Right renal cortex interstitium (tissue), 3 donors: ENCODE data around the gene AFG3L2. TPM values are rescaled to one million over a fixed set of nuclear protein-coding genes. Genes with fewer than 3 reads are reported as not detected.

Experiments
- DNase-seq, 3 donors: peaks; one replicate each; pipeline ENCODE4 v3.0.0-alpha.2; 2013; ENCODE audit warnings: low read depth in 3 of 3, low spot score in 2 of 3
- polyA plus RNA-seq, 3 donors: library from polyadenylated mRNA; unstranded; fragments of 120-200 nt; gene quantifications; one replicate each; pipeline ENCODE4 v1.2.1, GENCODE V29; 2013; ENCODE audit not compliant: insufficient read length in 3 of 3

AFG3L2 gene
- polyA plus RNA-seq, 3 donors, result 77.8 to 82.1 (median 80.8) TPM

DNA sequence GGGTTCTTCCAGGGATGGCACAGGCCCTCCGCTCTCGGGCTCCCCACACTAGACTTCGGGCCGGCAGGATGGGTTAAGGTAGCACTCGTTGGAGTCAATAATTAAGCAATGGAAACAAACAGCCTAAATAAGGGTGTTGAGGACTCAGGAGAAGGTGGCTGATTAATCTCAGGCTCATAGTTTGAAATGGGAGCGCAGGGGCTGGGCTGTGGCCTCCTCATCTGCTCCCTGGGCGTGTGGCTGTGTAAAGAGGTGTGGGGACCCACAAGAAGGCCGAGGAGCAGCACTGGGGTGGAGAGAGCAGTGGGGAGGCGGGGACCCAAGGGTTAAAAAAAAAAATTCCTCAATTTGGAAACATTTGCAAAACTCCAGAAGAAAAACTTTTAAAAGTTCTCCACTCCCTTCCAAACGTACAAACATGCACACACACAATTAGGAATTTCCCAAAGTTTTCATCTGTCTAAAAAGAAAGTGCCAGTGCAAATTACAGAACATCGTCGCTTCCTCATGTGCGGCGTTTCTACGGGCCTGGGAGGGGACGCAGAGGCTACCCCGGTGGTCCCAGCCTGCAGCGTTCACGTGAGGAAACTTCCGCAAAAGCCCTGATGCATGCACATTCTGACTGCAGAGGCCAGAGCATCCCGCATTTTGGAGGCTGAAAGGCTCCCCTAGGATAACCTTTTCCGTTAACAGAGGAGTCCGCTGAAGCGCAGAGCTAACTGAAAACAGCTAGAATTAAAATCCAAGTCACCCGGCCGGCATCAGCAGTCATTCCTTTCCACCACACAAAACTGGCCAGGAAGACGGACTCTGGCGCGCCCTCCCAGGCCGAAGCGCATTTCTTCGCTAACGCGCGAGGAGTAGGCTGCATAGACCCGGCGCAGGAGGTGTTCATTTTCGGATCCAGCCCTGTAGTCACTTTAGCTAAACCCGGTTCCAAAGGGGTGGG, 70.0 kb downstream of the AFG3L2 start:
- no peak for DNase-seq

DNA sequence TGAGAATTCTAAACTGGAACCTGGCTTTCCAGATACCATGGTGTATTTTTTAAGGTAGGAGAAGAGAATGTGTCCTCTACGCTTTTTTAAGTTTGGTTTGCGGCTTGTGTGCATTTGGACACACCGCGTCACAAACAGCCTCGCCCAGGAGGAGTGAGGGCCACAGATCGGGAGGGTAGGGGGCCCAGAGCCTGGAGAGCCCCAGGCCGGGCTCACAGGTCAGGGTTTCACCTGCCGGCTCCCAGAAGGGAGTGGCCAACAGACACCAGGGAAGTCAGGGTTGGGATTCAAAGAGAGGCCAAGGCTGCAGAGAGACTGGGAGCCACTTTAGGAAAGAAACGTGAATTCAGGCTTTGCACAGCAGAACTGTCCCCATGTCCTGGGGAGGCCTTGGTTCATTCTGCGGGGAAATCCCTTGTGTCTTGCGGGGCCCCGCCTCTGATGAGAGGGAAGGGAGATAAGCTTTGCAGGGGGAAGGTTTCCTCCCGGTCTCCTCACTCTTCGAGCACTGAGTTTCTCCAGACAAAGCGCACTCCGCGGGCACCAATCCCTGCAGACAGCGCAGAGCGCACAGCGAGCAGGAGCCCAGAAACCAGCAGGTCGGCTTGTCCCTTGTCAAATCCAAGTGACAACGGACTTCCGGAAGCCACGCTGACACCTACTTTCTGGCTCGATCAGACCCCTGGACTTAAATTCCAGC, 70.9 kb downstream of the AFG3L2 start:
- no peak for DNase-seq

DNA sequence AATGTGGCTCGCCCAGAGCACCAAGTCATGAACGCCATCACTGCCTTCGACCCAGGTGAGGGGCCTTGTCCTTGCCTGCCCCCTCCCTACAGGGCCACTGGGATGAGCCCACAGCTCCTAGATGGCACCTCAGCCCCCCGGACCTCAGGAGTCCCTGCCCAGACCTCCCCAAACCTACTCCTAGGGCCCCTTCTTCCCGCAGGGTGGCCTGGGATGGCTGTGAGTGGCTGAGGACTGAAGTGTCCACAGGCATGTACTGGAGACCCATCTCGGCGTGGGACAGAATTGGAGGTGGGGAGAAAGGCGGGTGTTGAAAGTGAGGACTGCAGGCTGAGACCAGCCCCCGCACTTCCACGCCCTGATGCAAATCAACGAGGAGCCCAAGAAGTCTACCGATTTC, 71.8 kb downstream of the AFG3L2 start:
- DNase-seq, result no peak

DNA sequence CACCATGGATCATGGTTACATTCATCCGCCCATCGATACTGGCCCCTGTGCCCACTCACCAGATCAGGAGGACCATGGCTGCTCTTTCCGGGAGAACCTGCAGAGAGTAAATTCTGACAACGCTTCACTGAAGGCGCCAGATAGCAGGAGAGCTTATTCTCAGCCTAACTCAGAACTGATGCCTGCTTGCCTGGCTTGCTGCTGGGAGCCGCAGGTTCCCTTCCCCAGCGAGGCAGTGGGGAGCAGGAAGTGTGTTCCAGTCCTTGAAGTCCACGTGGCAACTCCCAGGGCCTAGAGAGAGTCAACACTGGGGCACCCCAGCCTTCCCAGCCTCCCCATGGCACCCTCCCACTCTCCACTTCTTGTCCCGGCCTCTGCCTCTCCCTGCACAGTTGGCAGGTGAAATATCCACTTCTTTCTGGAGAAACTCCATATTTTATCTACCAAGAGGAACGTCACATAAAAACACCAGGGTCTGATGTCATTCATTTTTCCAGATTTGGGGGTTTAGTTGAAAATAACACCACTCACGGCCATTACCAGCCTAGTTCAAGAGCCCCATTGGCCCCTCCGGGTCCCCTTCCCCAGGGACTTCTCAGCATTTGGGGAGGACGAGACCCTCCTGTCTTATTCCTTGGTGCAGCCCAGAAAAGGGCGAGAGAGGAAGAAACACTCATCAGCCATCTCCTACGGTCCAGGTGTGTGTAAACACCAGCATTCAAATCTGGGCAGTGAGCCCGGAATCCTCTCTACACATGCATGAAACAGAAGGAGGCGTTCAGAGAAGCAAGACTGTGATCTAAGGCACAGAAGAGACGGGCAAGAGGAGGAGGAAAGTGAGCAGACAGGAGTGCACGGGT, 72.4 kb downstream of the AFG3L2 start:
- no peak for DNase-seq

DNA sequence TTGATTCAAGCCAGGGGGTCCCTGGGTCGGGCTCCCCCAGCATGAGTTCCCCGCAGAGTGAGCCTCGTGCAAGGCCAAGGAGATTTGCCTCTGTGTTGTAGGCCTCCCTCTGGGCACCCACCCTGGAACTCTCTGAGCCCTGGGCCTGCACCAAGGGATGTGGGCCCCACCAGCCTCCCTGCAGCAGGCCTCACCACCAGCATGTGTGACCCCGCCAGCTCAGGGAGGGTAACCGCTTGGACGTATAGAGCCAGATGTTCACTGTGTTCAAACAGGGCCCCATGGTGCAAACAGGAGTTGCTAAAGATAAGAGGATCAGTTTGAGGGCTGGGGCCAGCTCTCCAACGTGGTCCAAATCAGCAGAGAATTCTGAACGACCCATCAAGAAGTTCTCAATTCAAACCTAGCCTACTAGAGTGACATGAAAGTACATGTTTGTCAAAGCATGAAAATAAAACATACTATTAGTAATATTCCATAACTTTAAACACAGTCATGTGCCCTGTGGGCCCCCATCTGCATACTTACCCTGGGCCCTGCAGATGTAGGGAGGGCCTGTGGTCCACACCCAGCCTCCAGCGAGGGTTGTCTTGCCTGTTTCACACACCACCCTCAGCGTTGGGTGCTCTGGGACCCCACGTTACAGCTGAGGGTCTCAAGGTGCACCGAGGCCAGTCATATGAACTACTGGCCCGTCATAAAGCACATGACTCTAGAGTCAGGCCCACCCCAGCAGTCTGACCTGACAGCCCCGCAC, 74.5 kb downstream of the AFG3L2 start:
- no peak for DNase-seq

DNA sequence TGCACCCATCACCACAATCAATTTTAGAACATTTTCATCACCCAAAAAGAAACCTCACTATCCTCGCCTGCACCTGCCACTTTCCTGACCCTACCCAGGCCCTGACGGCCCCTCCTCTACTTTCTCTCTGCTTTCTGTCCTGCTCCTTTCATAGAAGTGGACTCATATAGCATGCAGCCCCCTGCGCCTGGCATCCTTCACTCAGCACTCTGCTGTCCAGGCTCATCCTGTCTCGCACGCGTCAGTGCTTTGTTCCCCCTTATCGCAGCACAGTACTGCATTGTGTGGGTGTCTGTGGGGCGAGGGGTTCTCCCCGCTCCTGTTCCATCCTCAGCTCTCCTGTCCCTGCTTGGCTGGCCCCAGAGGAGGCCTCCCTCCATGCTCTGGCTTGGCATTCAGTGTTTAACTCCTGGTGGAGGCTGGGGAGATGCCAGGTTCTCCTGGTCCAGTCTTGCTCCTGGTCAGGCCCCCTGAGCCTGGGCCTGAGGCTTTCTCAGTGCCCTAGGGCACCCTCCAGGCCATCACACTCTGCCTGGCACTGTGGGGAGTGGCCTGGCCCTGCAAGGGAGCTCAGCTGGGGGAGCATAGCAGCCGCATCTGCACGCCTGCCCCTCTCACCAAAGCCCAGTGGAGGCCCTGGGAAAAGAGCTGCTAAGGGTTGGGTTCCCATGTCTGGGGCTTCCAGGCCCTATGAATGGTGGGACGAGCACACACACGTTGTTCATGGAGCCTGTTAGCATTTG, 75.6 kb downstream of the AFG3L2 start:
- no peak for DNase-seq

DNA sequence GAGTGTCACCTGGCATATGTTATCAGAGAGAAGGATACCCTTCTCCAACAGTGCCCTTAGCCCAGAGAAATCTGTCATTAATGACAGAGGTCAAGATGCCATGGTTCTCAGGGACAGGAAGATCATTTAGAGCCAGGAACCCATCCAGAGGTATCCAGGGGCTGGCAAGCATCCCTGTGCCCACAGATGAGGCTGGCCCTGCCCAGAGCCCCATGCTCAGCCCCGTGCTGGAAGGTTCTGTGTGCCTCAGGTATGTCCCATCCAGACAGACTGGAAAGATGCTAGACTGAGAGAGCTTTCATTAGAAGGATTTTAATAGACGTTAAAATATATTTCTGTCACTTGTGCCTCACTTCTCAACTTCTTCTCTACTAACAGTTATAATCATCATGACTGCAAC, 77.2 kb downstream of the AFG3L2 start:
- no peak for DNase-seq

DNA sequence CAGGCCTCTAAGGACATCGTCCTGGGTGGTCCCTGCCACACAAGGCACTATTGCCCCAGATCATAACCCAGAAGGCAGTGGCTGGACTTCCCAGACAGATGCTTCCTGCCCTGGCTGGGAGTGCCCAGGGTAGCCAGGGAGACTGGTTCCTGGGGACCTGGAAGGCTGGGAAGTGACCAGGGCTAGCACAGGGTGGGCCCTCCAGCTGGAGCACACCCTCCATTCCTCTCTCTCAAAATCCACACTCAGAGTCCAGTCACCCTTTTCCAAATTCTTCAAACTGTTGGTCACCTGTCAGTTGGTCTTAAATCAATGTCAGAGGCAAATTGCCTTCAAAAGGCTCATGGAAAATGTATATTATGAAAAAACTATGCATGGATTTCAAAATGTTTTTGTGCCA, 80.6 kb downstream of the AFG3L2 start:
- DNase-seq, result no peak

DNA sequence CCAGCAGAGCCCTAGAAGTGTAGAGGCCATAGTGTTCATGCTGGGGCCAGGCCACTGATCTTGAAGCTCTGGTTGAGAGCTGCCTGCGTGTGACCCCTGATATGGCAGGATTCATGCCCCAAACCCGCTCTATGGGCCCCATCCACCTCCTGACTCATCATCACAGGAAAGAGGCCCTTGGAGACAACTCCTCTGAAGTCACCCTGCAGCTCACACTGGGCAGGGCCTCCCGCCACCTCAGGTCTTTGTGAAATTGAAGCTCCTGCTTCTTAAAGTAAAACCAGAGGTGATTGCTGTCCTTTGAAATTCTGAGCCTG, 81.0 kb downstream of the AFG3L2 start:
- no peak for DNase-seq

DNA sequence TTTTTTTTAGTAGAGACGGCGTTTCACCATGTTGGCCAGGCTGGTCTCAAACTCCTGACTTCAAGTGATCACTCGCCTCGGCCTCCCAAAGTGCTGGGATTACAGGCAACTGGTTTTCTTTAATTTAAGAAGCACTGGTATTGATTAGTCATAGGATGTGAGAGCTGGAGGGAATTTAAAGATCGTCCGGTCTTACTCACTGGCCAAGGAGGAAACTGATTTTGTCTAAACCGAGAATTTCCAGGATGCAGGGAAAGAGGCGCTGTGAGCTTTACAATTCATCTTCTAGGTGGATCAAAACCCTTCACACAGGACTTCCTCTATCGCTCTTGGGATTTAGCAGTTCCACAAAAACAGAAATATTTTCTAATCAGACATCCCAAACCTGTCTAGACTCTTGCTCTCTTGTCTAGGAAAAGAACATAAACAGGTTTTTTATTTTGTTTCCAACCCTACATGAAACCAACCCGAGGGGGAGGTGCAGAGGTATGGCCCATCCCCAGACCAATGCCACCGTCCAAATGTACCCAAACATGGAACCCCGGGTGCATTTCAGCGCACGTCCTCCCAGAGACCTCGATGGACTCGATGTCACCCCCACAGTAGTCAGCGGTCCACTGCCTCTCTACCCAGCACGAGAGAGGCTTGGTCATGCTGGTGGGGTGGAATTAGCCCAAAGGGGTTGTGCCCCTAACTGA, 81.5 kb downstream of the AFG3L2 start:
- DNase-seq, result no peak

DNA sequence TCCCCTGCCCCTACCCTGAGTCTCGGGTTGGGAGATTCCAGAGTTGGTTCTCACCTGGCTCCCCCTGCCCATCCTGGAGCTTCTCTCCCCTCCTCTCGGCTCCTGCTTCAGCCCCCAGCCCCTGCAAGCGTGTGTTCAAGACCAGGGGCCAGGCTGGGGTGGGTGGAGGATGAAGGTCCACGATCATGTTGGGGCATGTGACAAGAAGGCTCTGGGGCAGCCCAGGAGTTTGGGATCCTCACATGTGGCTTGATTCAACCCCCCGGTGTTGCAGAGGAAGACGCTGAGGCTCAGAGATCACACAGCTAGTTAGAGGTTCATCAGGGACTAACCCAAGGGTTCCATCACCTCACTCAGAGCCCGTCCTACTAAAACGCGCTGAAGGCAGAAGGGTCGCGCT, 83.2 kb downstream of the AFG3L2 start:
- DNase-seq, result no peak

DNA sequence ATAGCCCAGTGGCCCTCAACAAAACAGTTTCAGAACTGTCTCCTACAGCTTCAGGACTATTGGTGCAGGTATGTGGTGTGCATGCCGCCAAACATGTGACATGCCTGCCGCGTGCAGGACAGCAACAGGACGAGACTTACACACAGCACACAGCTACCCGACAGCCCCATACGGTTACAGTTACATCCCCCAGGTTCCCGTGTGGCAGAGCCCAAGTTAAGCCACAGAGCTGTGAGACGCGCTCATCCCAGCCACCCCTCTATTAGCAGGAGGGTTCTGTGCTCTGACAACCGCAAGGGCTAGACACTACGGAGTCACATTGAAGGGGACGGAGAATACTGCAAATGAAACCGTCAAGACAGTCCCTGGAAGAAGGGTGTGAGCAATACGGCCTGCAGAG, 85.3 kb downstream of the AFG3L2 start:
- no peak for DNase-seq

DNA sequence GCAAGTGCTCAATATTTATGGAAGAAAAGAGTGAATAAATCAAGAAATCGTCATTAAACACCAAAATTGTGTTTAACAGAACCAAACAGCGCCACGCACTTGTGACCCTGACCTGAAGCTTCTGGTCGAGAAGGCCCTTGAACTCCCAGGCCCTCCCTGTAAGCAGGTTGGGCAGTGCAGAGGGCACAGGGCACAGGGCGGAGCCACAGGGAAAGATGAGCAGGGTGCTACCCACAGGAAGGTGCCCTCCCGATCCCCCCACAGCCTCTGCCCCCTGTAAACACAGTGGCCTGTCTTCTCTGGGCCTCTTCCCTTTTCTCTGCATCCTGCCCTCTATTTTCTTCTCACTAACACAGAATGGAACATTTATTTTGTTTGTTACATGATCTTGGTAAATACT, 85.9 kb downstream of the AFG3L2 start:
- no peak for DNase-seq

DNA sequence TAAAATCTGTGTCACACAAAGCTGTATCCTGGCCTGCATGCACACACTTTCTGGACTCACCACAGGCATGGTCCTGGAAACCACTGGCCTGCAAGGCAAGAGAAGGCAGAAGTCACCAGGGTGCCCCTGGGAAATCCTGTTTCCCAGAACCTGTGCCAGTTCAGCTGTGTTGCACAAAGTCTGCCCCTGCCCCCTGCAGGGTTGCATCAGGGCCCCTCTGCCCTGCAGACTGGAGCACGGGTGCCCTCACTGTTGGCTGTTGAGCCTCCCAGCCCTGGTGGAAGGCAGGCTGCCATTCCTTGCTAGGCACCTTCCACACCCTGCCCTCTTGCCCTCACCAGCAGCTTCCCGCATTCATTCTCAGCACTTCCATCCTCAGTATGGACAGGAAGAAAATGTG, 86.9 kb downstream of the AFG3L2 start:
- no peak for DNase-seq

DNA sequence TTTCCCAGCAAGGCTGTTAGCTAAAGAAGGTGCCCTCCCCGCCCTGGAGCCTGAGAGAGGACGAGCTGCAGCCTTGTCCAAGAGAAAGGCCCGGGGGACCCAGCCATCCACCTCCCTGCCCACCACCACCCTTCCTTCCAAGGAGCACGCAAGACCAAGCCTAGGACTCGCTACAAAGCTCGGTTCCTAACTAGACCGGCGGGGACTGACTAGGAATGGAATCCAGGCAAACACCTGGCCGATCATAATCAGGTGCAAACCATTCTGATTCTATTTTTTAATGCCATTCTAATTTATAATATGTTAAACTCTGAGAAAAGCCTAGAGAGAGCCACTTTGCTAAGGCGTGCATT, 88.6 kb downstream of the AFG3L2 start:
- no peak for DNase-seq

DNA sequence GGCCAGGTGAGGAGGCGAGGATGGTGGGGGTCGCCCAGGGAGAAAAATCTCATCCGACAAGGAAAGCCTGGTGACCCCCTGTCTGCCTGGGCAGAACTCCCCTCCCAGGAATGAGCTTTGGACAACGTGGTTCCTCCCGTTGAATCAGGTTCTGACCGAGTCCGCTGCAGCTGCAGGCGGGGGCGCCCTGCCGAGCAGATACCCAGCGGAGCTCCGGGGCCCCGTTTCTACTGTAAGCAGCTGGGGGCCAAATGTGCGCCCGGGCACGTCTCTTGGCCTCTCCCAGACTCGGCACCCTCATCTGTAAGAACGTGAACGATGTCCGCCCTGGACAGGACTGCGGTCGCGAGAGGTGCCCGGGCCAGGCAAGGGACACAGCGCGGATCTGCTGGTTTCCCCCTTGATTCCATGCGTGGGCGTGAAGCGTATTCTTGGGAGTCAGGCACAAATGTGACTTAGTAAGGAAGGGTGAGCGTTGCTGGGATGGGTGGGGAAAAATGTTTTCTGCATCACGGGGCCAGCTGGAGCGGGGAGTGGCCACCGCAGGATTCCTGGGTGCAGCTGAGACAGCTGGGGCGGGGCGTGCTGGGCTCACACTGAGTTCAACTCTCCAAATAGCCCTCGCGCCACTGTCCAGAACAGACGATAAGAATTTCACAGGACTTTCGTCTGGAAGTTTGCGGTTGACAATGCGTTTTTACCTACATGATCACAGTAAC, 89.2 kb downstream of the AFG3L2 start:
- no peak for DNase-seq

DNA sequence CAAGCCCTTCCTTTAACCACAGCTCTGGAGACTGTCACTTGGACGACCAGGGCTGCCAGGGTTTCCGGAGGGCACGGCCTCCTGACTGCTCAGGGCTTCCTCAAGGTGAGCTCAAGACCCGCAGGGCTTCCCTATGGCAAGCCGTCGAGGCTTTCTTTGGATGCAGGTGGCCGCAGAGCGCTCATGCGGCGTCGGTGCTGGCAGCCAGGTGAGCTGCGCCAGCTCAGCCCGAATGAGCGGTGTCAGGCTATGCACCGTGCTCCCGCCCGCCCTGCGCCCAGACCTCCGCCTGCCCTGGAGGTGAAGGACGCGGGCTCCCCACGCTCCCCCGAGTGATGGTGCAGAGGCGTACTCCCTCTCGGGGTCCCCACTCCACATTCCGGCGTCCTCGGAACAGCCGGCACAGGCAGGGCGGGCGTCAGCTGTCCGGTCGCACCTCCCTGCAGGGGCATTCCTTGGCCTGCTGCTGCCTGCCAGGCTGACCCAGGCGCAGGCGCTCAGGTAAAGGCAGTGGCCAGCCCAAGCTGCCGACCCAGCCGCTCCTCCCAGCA, 89.8 kb downstream of the AFG3L2 start:
- no peak for DNase-seq

DNA sequence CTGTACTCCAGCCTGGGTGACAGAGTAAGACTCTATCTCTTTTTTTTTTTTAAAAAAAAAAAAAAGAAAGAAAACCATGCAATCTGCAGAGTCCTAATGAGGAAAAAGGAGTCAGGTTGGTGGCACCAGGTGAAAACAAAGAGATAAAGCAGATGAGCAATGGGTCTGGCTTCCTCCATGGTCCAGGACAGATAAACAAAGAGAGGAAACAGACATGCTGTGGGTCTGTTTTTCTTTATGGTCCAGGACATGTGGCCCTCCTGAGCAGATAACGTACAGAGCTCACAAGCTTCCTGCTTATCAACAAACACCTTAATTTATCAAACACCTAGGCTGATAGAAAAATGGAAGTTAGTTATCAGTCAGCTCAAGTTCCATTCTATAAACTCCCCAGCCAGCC, 93.4 kb downstream of the AFG3L2 start:
- DNase-seq, result no peak
